GM21381 (cell line): ENCODE results near the gene LRMDA.

Experiments used
- ATAC-seq: cut with Tn5 transposase; IDR thresholded peaks from one replicate; pipeline ENCODE4 v1.9.1; 2021; ENCODE audit warnings: mild to moderate bottlenecking, moderate library complexity; ENCODE audit not compliant: unreplicated experiment

LRMDA gene

GRCh38 chr10:75470901-75471300 lies 39.5 kb downstream of the LRMDA start:
- ATAC-seq = no peak

- no peak for ATAC-seq
Observed at GRCh38 chr10:75472685-75473084, 41.3 kb downstream of the LRMDA start.

- no peak for ATAC-seq
Observed at GRCh38 chr10:75474106-75474505, 42.7 kb downstream of the LRMDA start.

DNA sequence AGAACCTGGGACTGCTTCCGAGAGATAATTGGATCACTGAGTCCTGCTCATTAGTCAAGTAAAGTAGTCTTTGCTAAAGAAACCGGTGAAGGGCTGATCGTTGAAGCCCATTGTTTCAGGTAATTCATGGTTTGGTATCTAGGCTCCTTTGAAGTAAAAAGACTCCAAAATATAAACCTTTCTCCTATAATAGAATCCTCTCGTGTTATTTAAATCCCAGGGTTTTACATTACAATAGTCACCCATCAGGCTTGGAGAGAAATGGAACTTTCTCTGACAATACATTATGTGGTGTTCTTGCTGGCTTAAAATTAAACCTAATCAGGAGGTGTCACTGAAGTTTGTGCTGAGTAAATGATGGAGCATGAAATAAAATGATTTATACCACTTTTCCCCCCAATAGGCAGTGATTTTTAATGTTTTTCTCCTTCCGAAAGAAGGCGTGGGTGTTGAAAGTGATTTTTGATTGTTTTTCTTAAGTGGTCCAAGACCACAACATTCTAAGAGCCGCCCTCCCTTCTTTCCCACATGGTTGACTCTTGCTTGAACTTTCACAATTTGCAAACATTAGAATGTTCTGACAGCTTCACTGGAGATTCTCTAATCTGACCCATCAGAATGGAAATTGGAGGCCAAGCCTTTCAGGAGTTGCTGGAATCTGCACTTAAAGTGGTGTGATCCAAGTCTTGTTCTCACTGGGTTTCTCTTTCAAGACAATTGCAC lies 44.2 kb downstream of the LRMDA start:
- no peak for ATAC-seq

DNA sequence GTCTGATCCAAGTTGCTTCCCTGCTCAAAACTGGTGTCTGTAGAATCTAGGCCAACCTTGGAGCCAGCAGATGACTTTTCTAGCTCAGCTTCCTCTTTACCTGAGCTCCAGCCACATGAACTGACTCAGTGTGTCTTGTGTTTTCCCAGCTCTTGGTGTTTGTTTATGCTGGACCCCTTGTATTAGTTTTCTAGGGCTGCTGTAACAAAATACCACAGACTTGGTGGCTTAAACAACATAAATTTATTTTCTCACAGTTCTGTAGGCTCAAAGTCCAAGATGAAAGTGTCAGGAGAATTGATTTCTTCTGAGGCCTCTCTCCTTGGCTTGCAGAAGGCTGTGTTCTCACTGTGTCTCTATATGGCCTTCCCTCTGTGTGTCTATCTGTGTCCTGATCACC lies 45.1 kb downstream of the LRMDA start:
- ATAC-seq = no peak

- ATAC-seq = no peak
Observed at GRCh38 chr10:75476985-75477384, 45.6 kb downstream of the LRMDA start.

DNA sequence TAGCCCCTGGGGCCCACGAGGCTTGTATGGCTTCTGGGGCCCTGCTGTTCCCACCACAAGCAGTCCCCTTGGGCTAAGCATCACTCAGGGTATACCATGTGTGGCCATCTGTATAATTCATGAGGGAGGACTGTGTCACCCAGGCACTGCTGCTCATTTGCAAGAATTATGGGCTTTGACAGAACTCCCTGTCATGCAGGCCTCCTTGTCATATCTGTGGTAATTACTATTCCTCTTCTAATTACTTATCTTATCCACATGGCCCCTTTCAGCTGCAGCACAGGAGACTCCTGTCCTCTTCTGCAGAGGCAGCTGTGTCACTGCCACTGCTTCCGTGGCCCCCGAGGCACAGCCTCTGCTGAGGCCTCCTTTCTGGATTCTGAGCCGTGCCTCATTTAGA lies 46.3 kb downstream of the LRMDA start:
- no peak for ATAC-seq

DNA sequence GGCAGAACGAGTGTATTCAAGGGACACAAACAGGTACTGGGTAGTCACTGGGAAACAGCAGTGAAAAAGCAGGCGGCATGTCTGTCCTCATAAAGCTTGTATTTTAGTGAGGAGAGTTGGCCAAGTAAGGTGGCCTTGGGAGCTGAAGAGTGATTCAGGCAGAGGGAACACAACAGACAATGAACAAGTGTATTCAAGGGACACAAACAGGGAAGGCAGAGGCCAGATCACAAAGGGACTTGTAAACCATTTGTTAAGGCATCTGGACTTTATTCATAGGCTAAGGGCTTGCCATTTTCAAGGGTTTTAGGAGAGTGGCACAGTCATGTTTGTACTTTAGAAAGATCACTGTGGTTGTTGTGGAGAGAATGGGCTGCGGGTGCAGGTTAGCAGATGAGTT lies 49.0 kb downstream of the LRMDA start:
- no peak for ATAC-seq

DNA sequence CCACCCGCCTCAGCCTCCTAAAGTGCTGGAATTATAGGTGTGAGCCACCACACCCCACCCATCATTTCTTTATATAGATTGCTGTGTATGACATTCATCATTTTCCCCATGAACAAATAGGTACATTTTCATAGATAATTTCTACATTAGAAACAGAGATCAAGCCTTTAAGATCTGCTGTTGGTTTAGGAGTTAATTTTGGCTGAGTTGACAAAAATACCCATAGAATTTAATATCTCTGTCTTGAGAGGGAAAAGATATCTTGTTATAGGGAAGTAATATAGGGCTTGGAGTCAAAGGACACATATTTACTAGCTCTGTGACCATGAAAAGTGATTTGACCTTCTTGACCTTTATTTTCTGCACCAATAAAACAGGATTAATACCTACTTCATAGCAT lies 51.8 kb downstream of the LRMDA start:
- ATAC-seq = no peak

- no peak for ATAC-seq
Observed at GRCh38 chr10:75484717-75485116, 53.3 kb downstream of the LRMDA start.

GRCh38 chr10:75486591-75486990 lies 55.2 kb downstream of the LRMDA start:
- ATAC-seq = no peak

DNA sequence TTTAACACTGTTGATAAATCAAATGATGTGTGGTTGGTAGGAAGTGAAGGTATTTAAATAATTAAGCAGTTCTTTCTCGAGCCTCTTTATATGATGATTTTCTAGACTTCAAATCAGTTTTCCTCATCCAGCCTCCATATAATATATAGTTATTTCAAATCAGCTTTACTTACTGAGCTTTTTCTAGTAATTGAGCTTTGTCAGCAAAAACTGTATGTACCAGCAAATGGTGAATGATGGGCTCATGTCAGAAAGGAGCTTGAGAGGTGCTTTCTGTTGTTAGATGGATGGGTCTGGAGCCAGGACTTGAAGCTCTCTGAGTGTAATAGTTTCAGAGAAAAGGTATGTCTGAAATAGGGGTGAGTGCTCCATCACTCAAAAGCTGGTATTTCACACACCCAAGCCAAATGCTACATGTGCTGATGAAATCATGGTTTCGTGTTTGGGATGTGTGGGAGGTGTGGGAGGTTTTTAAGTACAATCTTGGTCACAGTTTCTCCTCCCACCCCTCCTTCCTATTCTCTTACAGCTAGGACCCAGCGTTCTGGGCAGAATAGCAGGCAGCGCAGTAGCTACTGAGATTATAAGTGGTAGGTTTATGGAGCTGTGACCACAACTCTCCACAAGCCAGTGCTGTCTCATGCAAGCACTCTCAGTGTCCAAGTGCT lies 55.8 kb downstream of the LRMDA start:
- no peak for ATAC-seq

GRCh38 chr10:75487755-75488125 lies 56.3 kb downstream of the LRMDA start:
- no peak for ATAC-seq

DNA sequence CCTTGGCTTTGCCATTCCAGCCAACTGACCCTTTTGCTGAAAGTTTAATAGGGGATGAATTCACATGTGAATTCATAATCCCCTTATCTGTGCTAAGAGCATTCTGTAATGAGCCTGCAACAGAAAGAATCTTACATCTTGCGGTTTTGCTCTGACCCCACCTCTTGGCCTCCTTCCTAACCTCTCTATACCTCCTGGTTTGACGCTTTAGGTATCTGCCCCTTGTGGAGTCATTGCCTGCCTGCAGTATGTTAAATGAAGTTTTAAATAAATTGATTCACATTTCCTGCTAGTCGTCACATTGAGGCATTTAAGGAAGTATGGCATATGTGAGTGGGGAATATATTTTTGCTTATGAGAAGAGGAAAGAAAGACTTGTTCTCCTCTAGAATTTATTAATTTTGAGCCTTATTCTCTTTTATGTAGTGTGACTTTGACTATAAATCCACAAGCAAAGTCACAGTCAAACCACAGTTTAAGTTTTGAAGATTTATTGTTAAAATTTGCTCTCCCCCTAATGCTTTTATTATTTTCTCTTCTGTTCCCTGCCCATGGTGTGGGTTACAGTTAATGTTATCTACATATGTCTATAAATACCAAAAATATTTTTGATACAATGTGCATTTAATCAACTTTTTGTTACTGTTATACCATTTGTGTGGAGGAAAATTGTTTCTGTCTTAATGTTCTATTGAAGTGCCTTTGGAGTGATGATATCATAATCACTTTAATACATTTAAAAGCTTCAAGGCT lies 60.9 kb downstream of the LRMDA start:
- no peak for ATAC-seq

DNA sequence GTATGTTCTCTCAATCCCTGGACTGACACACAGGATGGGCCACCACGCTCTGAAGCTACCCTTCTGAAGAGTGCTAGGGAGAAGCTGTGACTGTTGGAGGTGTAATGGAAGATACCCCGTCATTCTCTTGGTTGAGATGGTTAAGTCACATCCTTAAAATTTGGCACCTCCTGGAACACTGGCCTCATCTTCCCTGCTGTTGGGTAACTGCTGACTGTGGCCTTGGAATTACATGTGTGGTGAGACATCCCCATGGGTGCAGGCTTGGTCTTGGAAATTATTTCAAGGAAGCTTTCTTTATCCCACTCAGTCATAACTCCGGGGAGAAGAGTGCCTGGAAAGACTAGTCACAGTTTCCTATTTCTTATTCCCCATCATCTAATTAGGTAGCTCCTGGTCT lies 62.0 kb downstream of the LRMDA start:
- no peak for ATAC-seq

DNA sequence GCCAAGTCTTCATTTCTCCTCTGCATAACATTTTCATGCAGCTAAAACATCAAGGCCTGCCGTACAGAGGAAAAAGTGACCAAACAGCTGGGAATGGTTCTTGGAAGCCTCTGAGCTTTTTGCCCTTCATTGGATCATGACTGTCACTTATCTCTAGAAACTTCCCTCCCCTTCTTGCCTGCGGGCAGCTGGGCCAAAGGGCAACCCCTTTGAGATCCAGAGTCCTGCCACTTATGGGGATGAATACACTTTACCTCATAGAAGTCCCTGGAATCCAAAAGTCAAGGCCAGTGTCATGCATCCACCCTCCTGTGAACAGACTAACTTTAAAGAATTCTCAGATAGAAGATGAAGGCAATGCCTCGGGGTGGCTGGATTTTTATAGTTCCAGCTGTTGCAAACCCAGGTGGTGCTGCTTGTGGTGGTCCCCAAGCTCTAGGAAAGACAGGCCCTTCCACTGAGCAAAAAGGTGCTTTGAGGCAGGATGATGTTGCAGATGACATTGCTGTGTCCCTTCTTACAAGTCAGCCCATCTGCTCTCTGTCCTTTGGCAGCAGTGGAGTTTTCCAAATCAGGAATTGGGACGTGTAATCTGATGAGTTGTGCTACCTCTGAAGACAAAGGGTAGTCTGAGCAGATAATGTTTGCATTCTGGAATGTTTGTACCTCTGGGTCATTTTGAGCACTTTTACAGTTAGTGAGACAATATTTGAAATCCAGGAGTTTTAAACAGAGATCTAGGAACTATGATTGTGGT lies 64.2 kb downstream of the LRMDA start:
- ATAC-seq = no peak

DNA sequence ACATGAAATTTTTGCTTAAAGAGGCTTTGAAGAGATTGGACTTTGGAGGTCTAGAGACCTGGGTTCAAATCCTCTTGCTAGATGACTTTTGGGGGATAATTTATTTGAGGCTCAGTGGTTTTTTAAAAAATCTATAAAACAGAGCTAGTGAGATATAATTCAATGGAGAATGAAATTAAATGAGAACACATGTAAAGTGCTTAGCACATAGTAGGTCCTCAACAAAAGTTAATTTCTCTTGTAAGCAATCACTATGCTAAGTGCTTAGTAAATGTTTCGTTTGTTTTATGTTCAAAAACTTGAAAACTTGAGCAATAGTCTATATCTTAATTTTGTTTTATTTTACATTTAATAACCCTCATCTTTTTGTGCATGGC lies 64.8 kb downstream of the LRMDA start:
- ATAC-seq = no peak

GRCh38 chr10:75497997-75498883 lies 66.8 kb downstream of the LRMDA start:
- ATAC-seq = no peak

- ATAC-seq = no peak
Observed at GRCh38 chr10:75498884-75499350, 67.5 kb downstream of the LRMDA start.

DNA sequence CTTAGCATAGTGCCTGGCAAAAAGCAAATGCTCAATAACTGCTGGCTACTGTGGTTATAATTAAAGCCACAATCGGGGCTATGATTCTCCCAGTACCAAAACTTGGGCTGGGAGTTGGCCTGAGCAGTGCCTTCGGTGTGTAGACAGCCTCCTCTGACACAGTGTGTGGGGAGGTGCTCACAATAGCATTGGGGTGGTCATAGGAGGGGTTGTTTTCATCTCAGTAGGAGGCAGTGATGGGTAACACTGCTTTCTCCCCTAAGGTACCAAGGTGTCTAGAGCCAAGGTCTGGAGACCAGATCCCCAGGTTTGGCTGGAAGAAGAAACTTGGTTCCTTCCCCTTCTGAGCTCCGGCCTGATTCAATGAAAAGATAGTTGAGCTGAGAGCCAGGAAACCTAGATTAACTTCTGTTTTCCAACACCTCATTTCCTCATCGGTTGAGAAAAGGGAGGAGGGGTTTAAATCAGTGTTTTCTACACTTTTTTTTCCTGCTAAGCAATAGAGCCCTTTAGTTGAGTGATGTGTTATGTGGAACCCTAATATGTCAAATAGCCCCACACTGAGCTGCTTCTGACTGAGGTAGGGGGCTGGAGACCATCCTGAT lies 68.2 kb downstream of the LRMDA start:
- ATAC-seq = no peak
